ENCODE results near the gene MEGF8. TPM values are rescaled to one million over a fixed set of nuclear protein-coding genes. Genes with fewer than 3 reads are reported as not detected.

The MEGF8 gene
- total and polyA plus RNA-seq, 2 of the 8 experiments (the other 6 are each of a cell fraction or from before 2014, with no cell fraction given): 13.0 to 23.7 TPM

DNA sequence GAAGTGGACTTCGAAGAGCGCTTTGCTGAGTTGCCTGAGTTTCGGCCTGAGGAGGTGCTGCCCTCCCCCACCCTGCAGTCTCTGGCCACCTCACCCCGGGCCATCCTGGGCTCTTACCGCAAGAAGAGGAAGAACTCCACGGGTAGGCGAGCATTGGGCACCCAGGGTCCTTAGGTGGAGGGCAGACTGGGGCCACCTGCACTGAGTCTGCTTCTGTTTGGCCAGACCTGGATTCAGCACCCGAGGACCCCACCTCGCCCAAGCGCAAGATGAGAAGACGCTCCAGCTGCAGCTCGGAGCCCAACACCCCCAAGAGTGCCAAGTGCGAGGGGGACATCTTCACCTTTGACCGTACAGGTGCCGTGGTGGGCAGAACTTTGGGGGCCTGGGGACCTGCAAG is 31.5 kb upstream of the MEGF8 start (continued):
- no peak for TF ChIP-seq CEBPB (IDR thresholded peaks at IDR 0.05; ENCODE audit: low read depth, low read length)
- TF ChIP-seq, protein P1, sequence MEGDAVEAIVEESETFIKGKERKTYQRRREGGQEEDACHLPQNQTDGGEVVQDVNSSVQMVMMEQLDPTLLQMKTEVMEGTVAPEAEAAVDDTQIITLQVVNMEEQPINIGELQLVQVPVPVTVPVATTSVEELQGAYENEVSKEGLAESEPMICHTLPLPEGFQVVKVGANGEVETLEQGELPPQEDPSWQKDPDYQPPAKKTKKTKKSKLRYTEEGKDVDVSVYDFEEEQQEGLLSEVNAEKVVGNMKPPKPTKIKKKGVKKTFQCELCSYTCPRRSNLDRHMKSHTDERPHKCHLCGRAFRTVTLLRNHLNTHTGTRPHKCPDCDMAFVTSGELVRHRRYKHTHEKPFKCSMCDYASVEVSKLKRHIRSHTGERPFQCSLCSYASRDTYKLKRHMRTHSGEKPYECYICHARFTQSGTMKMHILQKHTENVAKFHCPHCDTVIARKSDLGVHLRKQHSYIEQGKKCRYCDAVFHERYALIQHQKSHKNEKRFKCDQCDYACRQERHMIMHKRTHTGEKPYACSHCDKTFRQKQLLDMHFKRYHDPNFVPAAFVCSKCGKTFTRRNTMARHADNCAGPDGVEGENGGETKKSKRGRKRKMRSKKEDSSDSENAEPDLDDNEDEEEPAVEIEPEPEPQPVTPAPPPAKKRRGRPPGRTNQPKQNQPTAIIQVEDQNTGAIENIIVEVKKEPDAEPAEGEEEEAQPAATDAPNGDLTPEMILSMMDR (IDR thresholded peaks at IDR 0.05; ENCODE audit: control extremely low read depth in 1 of 3, insufficient read depth in 1 of 3, low read depth in 1 of 3, low read length in 3 of 3): no peak
- TF ChIP-seq EZH2 (IDR thresholded peaks at IDR 0.05; ENCODE audit: low read depth, low read length, severe bottlenecking): no peak
- no peak for TF ChIP-seq BRCA1 (IDR thresholded peaks at IDR 0.05; ENCODE audit: low read depth, low read length)
- TF ChIP-seq POLR2A (IDR thresholded peaks at IDR 0.05; ENCODE audit: control extremely low read depth in 1 of 2, low read depth in 2 of 2, low read length in 2 of 2): no peak
- no peak for TF ChIP-seq TEAD4 (IDR thresholded peaks at IDR 0.05; ENCODE audit: low read depth, low read length)
- no peak for TF ChIP-seq MAFK (IDR thresholded peaks at IDR 0.05; ENCODE audit: low read depth, low read length)
